ENCODE data around the gene FAM20A. TPM values are rescaled to one million over a fixed set of nuclear protein-coding genes. Genes with fewer than 3 reads are reported as not detected.

Gene FAM20A
- total and polyA plus RNA-seq, 7 donors, result 0.46 to 10.0 (median 5.4) TPM

GRCh38 chr17:68570526-68570925, 30.6 kb downstream of the FAM20A start:
- 81 to 90% methylated on average over 1 of the region's 1 CpG for WGBS, 2 donors
- no peaks in the 10 kb centered on the region for H3K36me3 ChIP-seq

DNA sequence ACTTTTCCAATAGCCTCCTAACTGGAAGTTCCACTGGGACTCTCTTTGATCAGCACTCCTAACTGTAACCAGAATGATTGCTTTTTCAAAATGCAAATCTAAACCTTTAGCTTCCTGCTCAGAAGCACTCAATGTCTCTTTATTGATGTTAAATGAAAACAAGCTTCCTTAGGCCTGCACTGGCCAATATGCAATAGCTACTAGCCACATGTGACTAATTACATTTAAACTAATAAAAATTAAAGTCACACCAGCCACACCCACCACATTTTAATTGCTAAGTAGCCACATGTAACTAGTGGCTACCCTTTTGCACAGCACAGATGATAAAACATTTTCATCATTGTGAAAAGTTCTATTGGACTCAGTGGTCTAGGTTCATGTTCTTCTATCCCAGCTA, 31.8 kb downstream of the FAM20A start:
- TF ChIP-seq EP300 (IDR thresholded peaks at IDR 0.05) (no peak), POLR2A (IDR thresholded peaks at IDR 0.05) (no peak), POLR2AphosphoS5 (IDR thresholded peaks at IDR 0.05) (no peak)
- TF ChIP-seq, protein P1, sequence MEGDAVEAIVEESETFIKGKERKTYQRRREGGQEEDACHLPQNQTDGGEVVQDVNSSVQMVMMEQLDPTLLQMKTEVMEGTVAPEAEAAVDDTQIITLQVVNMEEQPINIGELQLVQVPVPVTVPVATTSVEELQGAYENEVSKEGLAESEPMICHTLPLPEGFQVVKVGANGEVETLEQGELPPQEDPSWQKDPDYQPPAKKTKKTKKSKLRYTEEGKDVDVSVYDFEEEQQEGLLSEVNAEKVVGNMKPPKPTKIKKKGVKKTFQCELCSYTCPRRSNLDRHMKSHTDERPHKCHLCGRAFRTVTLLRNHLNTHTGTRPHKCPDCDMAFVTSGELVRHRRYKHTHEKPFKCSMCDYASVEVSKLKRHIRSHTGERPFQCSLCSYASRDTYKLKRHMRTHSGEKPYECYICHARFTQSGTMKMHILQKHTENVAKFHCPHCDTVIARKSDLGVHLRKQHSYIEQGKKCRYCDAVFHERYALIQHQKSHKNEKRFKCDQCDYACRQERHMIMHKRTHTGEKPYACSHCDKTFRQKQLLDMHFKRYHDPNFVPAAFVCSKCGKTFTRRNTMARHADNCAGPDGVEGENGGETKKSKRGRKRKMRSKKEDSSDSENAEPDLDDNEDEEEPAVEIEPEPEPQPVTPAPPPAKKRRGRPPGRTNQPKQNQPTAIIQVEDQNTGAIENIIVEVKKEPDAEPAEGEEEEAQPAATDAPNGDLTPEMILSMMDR (IDR thresholded peaks at IDR 0.05), result no peak
- Histone ChIP-seq H3K4me1 (no peaks in the 10 kb centered on the region), H3K36me3 (no peaks in the 10 kb centered on the region), H3K27me3 (no peaks in the 10 kb centered on the region), H3K4me3 (no peak overlapping the region), H3K9me3 (no peaks in the 10 kb centered on the region), H3K27ac (no peak overlapping the region)
- intact Hi-C loops (cut with DNase I), result no loop called here
- no peak for DNase-seq

More at GRCh38 chr17:68570526-68570925, 30.6 kb downstream of the FAM20A start:
- no peaks in the 10 kb centered on the region for H3K27me3 ChIP-seq
- no peaks in the 10 kb centered on the region for H3K9me3 ChIP-seq
- no peak overlapping the region for H3K4me3 ChIP-seq
- intact Hi-C loops (cut with DNase I), result no loop called here
- H3K27ac ChIP-seq, result no peak overlapping the region
- no peaks in the 10 kb centered on the region for H3K4me1 ChIP-seq
- no peak for DNase-seq
- TF ChIP-seq EP300 (IDR thresholded peaks at IDR 0.05), result no peak
- TF ChIP-seq POLR2AphosphoS5 (IDR thresholded peaks at IDR 0.05), result no peak

DNA sequence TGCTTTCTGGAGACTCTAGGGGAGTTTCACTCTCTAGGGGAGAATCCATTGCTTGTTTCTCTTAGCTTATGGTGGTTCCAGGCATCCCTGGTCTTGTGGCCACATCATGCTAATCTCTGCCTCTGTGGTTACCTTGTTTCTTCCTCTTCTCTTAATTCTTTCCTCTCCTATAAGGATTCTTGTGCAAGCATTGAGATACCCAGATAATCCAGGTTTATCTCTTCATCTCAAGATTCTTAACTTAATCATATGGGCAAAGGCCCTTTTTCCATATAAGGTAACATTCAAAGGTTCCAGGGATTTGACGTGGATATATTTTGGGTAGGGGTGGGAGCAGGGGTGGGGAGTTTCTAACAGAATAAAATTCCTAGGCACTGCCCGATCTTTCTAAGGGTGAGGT, 32.6 kb downstream of the FAM20A start:
- Histone ChIP-seq H3K4me1 (no peaks in the 10 kb centered on the region), H3K27me3 (no peaks in the 10 kb centered on the region), H3K36me3 (no peaks in the 10 kb centered on the region), H3K27ac (no peak overlapping the region), H3K9me3 (no peaks in the 10 kb centered on the region), H3K4me3 (no peak overlapping the region)
- 75 to 85% methylated on average over 2 of the region's 2 CpGs for WGBS, 2 donors
- intact Hi-C loops (cut with DNase I), result no loop called here
- TF ChIP-seq POLR2AphosphoS5 (IDR thresholded peaks at IDR 0.05) (no peak), EP300 (IDR thresholded peaks at IDR 0.05) (no peak), POLR2A (IDR thresholded peaks at IDR 0.05) (no peak)
- DNase-seq, result no peak

GRCh38 chr17:68567581-68567980, 33.6 kb downstream of the FAM20A start:
- DNase-seq, result no peak
- no peaks in the 10 kb centered on the region for H3K27me3 ChIP-seq
- H3K27ac ChIP-seq, result no peak overlapping the region
- H3K9me3 ChIP-seq, result no peaks in the 10 kb centered on the region
- TF ChIP-seq EP300 (IDR thresholded peaks at IDR 0.05) (no peak), POLR2AphosphoS5 (IDR thresholded peaks at IDR 0.05) (no peak), POLR2A (IDR thresholded peaks at IDR 0.05) (no peak)
- TF ChIP-seq, protein P1 (IDR thresholded peaks at IDR 0.05), result no peak
- no peaks in the 10 kb centered on the region for H3K4me1 ChIP-seq
- no peak overlapping the region for H3K4me3 ChIP-seq
- no peaks in the 10 kb centered on the region for H3K36me3 ChIP-seq
- intact Hi-C loops (cut with DNase I), result no loop called here
- WGBS, 2 donors, result 92 to 95% methylated on average over 8 of the region's 8 CpGs

DNA sequence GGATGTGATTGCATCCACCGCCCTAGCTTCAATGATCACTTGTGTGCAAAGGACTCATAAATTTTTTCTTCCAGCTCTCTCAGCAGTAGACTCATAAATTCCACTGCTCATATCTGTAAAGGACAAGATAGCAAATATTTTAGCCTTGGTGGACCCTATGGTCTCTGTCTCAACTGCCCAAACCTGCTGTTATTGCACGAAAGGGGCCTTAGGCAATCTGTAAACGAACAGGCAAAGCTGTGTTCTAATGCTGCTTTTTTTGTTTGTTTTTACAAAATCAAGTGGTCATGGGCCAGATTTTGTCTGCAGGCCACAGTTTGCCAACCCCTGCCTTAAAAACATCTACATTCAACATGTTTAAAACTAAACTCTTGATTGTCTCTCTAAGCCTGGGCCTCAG, 34.1 kb downstream of the FAM20A start:
- intact Hi-C loops (cut with DNase I), result no loop called here

DNA sequence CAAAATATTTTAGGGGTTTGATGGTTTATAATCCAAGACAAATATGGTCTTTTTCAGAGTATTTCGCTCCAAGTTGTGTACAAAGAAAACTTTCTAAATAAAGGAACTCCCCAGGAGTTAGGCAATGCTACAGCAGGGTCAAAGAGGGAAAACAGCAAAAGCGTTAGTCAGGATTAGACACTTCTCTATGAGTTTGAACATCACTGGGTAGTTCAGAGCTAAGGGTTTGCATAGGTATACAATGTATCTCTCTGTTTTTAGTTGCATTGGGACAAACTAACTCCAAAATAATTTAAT, 34.8 kb downstream of the FAM20A start:
- Histone ChIP-seq H3K27me3 (no peaks in the 10 kb centered on the region), H3K36me3 (no peaks in the 10 kb centered on the region), H3K4me1 (no peaks in the 10 kb centered on the region), H3K9me3 (no peaks in the 10 kb centered on the region), H3K4me3 (no peak overlapping the region), H3K27ac (no peak overlapping the region)
- DNase-seq, result no peak
- intact Hi-C loops (cut with DNase I), result no loop called here
- no peak for TF ChIP-seq EP300 (IDR thresholded peaks at IDR 0.05)
- no peak for TF ChIP-seq POLR2AphosphoS5 (IDR thresholded peaks at IDR 0.05)
- TF ChIP-seq, protein P1 (IDR thresholded peaks at IDR 0.05), result no peak
- TF ChIP-seq POLR2A (IDR thresholded peaks at IDR 0.05), result no peak
- 74 to 75% methylated on average over 2 of the region's 2 CpGs for WGBS, 2 donors

More for the DNA sequence above, 34.1 kb downstream of the FAM20A start:
- H3K9me3 ChIP-seq, result no peaks in the 10 kb centered on the region
- no peak for DNase-seq
- 58 to 72% methylated on average over 3 of the region's 3 CpGs for WGBS, 2 donors
- no peaks in the 10 kb centered on the region for H3K36me3 ChIP-seq
- H3K27me3 ChIP-seq, result no peaks in the 10 kb centered on the region
- H3K27ac ChIP-seq, result no peak overlapping the region
- no peak overlapping the region for H3K4me3 ChIP-seq
- TF ChIP-seq EP300 (IDR thresholded peaks at IDR 0.05) (no peak), POLR2A (IDR thresholded peaks at IDR 0.05) (no peak), POLR2AphosphoS5 (IDR thresholded peaks at IDR 0.05) (no peak)
- H3K4me1 ChIP-seq, result no peaks in the 10 kb centered on the region

Measured in sigmoid colon (tissue), 7 donors.